ENCODE measurements around the gene FSTL3. TPM values are rescaled to one million over a fixed set of nuclear protein-coding genes. Genes with fewer than 3 reads are reported as not detected.

Gene FSTL3
- total and polyA plus RNA-seq, 2 donors, result 3.1 to 12.5 TPM

DNA sequence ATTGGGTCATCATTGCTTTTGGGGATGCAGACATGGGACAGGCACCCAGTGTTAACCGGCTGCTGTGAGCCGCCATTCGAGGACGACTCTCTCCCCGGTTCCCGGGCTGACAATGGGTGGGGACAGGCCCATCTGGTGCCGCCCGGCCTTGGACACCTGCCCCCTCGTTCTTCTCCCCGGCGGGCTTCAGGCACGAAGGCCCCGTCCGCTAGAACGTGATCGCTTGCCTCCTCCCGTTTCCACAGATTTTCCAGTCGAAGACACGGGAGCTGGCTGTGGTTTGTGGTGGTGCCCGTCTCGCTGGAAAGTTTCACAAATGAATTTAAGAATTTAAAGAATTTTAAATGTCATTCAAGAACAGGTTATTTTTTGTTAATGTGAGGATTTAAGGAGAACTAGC, 34.6 kb downstream of the FSTL3 start:
- DNase-seq (ENCODE audit: low read depth in 6 of 9, low spot score in 9 of 9), result no peak
- peaks cover 3 to 14% of the 10 kb centered on the region in 2 donors for H3K9me3 ChIP-seq (ENCODE audit: control insufficient read depth in 2 of 2, insufficient read depth in 1 of 2, low read length in 1 of 2)
- H3K27me3 ChIP-seq (ENCODE audit: control insufficient read depth in 2 of 2, insufficient read depth in 1 of 2, low read length in 1 of 2), result peaks cover 32 to 53% of the 10 kb centered on the region in 2 donors
- H3K4me3 ChIP-seq (ENCODE audit: low read length in 2 of 2), result no peak overlapping the region
- H3K27ac ChIP-seq (ENCODE audit: low read depth in 1 of 2, low read length in 1 of 2), result no peak overlapping the region
- peaks cover 0 to 3% of the 10 kb centered on the region in 2 donors for H3K4me1 ChIP-seq (ENCODE audit: control insufficient read depth in 2 of 2, insufficient read depth in 2 of 2, low read length in 2 of 2)
- no peaks in the 10 kb centered on the region for H3K36me3 ChIP-seq (ENCODE audit: control insufficient read depth in 2 of 2, insufficient read depth in 2 of 2, low read length in 1 of 2)
- WGBS, result 94% methylated on average over 21 of the region's 21 CpGs

DNA sequence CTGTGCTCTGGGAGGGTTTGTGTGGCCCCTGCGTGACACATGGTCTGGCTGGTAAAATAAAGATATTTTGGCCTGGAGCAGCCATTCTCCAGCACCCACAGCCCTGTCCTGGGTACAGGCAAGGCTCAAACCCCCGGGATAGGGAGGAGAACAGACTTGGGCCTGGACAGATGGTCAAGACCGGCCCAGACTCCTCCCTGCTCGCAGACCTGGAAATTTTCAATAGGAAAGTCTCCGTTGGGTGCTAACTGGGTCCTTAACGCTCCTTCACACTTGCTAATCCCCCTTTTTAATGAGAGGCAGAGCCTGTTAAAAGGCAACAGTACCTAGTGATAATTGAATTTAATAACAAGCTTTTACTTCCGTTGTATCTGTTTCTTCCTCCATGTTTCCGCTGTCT, 35.1 kb downstream of the FSTL3 start:
- DNase-seq (ENCODE audit: low read depth in 6 of 9, low spot score in 9 of 9), result no peak
- Histone ChIP-seq H3K36me3 (ENCODE audit: control insufficient read depth in 2 of 2, insufficient read depth in 2 of 2, low read length in 1 of 2) (no peaks in the 10 kb centered on the region), H3K27ac (ENCODE audit: low read depth in 1 of 2, low read length in 1 of 2) (no peak overlapping the region), H3K4me1 (ENCODE audit: control insufficient read depth in 2 of 2, insufficient read depth in 2 of 2, low read length in 2 of 2) (peaks cover 0 to 3% of the 10 kb centered on the region in 2 donors), H3K9me3 (ENCODE audit: control insufficient read depth in 2 of 2, insufficient read depth in 1 of 2, low read length in 1 of 2) (peaks cover 3 to 14% of the 10 kb centered on the region in 2 donors), H3K4me3 (ENCODE audit: low read length in 2 of 2) (no peak overlapping the region), H3K27me3 (ENCODE audit: control insufficient read depth in 2 of 2, insufficient read depth in 1 of 2, low read length in 1 of 2) (peaks cover 32 to 53% of the 10 kb centered on the region in 2 donors)
- WGBS, result 94% methylated on average over 8 of the region's 8 CpGs

DNA sequence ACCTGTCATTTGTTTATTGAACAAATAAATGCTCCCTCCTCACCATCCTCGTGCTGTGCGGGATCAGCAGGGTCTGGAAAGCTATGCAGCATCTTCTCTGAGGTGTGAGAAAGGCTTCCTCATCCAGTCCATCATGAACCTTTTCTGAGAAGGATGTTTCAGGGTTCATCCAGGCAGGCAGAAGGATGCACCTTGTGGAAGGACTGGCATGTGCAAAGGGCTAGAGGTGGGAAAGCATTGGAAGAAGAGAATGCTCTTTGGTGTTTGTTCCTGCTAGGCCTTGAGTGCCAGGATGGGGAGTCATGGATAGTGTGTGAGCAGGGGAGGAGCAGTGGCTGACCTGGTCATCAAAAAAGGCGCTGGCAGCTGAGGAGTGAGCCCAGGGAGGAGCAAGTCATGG, 39.2 kb downstream of the FSTL3 start:
- H3K27ac ChIP-seq (ENCODE audit: low read depth in 1 of 2, low read length in 1 of 2), result no peak overlapping the region
- peaks cover 26 to 52% of the 10 kb centered on the region in 2 donors for H3K27me3 ChIP-seq (ENCODE audit: control insufficient read depth in 2 of 2, insufficient read depth in 1 of 2, low read length in 1 of 2)
- H3K4me1 ChIP-seq (ENCODE audit: control insufficient read depth in 2 of 2, insufficient read depth in 2 of 2, low read length in 2 of 2), result peaks cover 0 to 5% of the 10 kb centered on the region in 2 donors
- peaks cover 0 to 7% of the 10 kb centered on the region in 2 donors for H3K9me3 ChIP-seq (ENCODE audit: control insufficient read depth in 2 of 2, insufficient read depth in 1 of 2, low read length in 1 of 2)
- WGBS, result 93% methylated on average over 3 of the region's 3 CpGs
- H3K36me3 ChIP-seq (ENCODE audit: control insufficient read depth in 2 of 2, insufficient read depth in 2 of 2, low read length in 1 of 2), result no peaks in the 10 kb centered on the region
- DNase-seq (ENCODE audit: low read depth in 6 of 9, low spot score in 9 of 9), result no peak
- no peak overlapping the region for H3K4me3 ChIP-seq (ENCODE audit: low read length in 2 of 2)

DNA sequence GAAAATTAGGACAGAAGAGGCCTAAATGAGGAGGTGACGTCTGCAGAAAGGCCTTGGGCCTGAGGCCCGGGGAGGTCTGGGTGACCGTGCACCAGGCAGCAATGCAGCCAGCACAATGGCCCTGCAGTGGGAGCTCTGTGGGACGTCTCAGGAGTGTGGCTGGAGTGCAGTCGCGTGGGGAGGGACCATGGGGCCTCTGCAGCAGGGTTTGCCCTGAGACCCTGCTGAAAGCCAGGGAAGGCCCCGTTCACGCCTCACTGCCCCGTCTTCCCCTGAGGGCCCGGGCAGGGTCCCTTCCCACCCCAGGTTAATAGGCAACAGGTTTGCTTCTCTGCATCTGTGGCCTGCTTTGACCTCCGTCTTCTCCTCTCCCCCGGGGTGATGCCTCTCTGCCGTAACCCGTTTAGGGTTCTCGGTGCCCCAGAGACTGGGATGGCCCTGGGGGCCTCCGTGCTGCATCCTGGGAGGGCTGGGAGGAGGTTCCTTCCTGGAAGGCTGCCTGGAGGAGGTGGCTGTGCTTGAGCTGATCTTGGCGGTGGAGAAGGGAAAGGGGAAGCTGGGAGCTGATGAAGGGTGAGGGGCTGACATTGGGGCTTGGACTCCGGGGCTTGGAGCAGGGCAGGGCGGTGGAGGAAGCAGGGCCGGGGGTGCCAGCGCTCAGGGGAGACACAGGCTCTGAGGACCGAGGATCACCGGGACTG, 42.2 kb downstream of the FSTL3 start:
- H3K9me3 ChIP-seq (ENCODE audit: control insufficient read depth in 2 of 2, insufficient read depth in 1 of 2, low read length in 1 of 2), result peaks cover 0 to 7% of the 10 kb centered on the region in 2 donors
- no peaks in the 10 kb centered on the region for H3K36me3 ChIP-seq (ENCODE audit: control insufficient read depth in 2 of 2, insufficient read depth in 2 of 2, low read length in 1 of 2)
- DNase-seq (ENCODE audit: low read depth in 6 of 9, low spot score in 9 of 9), result no peak
- peaks cover 29 to 59% of the 10 kb centered on the region in 2 donors for H3K27me3 ChIP-seq (ENCODE audit: control insufficient read depth in 2 of 2, insufficient read depth in 1 of 2, low read length in 1 of 2)
- H3K27ac ChIP-seq (ENCODE audit: low read depth in 1 of 2, low read length in 1 of 2), result no peak overlapping the region
- H3K4me3 ChIP-seq (ENCODE audit: low read length in 2 of 2), result no peak overlapping the region
- peaks cover 0 to 5% of the 10 kb centered on the region in 2 donors for H3K4me1 ChIP-seq (ENCODE audit: control insufficient read depth in 2 of 2, insufficient read depth in 2 of 2, low read length in 2 of 2)
- 72% methylated on average over 23 of the region's 23 CpGs for whole genome bisulfite sequencing

DNA sequence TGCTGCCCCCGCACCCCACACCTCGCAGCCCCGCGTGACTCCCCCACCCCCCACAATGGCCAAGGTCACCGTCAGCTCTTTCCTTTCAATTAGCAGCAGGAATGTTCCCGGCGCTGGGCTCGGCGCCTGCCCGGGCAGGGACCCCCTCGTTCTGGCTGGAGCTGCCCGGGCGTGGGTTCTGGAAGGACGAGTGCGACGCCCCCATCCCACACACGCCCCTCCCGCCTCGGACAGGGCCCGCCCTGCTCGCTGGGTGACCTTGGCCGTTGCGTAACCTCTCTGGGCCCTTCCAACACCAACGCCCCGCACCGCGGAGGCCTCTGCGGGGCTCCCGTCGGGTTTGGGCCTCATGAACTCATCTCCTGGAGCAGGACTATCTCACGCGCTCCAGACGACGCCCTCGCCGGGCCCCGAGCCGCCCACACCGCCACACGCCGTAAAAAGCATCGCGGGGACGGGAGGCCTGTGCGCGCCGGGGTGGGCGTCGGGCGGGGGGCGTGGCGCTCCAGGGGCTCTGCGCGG, 42.9 kb downstream of the FSTL3 start:
- Histone ChIP-seq H3K36me3 (ENCODE audit: control insufficient read depth in 2 of 2, insufficient read depth in 2 of 2, low read length in 1 of 2) (no peaks in the 10 kb centered on the region), H3K9me3 (ENCODE audit: control insufficient read depth in 2 of 2, insufficient read depth in 1 of 2, low read length in 1 of 2) (peaks cover 0 to 7% of the 10 kb centered on the region in 2 donors), H3K27me3 (ENCODE audit: control insufficient read depth in 2 of 2, insufficient read depth in 1 of 2, low read length in 1 of 2) (peaks cover 29 to 59% of the 10 kb centered on the region in 2 donors), H3K4me3 (ENCODE audit: low read length in 2 of 2) (no peak overlapping the region), H3K27ac (ENCODE audit: low read depth in 1 of 2, low read length in 1 of 2) (no peak overlapping the region), H3K4me1 (ENCODE audit: control insufficient read depth in 2 of 2, insufficient read depth in 2 of 2, low read length in 2 of 2) (peaks cover 0 to 5% of the 10 kb centered on the region in 2 donors)
- DNase-seq (ENCODE audit: low read depth in 6 of 9, low spot score in 9 of 9), result no peak
- 40% methylated on average over 54 of the region's 54 CpGs for WGBS

DNA sequence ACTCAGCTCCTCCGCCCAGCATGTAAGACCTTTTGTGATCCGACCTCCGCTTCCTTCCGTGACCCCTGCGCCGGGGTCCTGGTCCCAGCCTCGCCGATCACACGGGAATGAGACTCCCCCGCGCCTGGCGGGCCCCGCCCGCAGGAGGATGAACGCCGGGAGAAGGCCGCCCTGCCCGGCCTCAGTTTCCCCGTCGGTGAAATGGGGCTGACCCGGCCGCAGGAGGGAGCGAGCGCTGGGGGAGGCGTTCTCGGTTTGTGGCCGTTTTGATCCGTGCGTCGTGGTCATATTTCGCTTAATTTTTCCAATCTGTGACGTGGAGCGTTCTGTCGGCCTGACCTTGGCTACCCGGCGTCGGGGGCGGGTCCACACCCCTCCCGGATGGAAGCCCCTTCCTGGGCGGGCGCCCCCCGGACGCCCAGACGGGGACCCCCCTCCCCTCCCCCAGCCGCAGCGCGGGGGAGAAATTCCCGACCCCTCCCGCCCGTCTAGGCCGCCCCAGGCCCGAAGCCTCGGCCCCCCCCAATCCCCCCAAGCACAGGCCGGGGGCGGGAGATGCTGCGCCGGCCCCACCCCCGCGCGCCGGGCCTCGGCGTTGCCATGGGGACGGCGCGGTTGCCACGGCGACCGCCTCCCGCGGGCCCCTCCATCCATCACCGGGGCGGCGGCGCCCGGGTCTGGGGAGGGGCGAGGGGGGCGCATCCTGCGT, 43.6 kb downstream of the FSTL3 start:
- peaks cover 0 to 5% of the 10 kb centered on the region in 2 donors for H3K4me1 ChIP-seq (ENCODE audit: control insufficient read depth in 2 of 2, insufficient read depth in 2 of 2, low read length in 2 of 2)
- H3K27ac ChIP-seq (ENCODE audit: low read depth in 1 of 2, low read length in 1 of 2), result no peak overlapping the region
- no peak overlapping the region for H3K4me3 ChIP-seq (ENCODE audit: low read length in 2 of 2)
- H3K36me3 ChIP-seq (ENCODE audit: control insufficient read depth in 2 of 2, insufficient read depth in 2 of 2, low read length in 1 of 2), result no peaks in the 10 kb centered on the region
- peaks cover 0 to 7% of the 10 kb centered on the region in 2 donors for H3K9me3 ChIP-seq (ENCODE audit: control insufficient read depth in 2 of 2, insufficient read depth in 1 of 2, low read length in 1 of 2)
- peaks cover 29 to 59% of the 10 kb centered on the region in 2 donors for H3K27me3 ChIP-seq (ENCODE audit: control insufficient read depth in 2 of 2, insufficient read depth in 1 of 2, low read length in 1 of 2)
- WGBS, result 9% methylated on average over 79 of the region's 79 CpGs
- no peak for DNase-seq (ENCODE audit: low read depth in 6 of 9, low spot score in 9 of 9)

DNA sequence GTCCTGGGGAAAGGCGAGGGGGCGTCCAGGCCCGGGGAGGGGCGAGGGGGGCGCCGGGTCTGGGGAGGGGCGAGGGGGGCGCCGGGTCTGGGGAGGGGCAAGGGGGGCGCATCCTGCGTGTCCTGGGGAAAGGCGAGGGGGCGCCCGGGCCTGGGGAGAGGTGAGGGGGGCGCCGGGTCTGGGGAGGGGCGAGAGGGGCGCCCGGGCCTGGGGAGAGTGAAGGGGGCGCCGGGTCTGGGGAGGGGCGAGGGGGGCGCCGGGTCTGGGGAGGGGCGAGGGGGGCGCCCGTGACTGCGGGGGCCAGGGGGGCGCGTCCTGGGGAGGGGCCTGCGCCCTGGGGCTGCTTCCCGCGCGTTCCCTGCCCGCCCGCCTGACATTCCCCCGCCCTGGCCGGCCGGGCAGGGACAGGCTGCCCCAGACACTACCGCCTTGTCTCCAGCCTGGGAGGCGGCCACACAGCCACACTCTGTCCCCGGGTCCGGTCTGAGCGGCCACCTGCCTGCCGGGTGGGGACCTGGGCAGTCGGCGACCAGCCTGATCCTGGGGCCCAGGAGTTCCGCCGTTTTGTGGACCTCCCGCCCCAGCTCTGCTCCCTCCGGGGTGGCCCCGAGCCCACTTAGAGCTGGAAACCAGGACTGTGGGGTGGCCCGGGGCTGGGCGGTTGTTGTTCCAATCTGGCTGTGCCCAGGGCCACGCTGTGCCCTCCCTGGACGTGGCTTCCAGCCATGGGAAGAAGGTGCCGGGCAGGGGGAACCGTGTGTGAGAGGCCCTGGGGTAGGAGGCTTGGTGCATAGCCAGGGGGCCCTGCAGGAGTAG, 44.4 kb downstream of the FSTL3 start:
- peaks cover 0 to 5% of the 10 kb centered on the region in 2 donors for H3K4me1 ChIP-seq (ENCODE audit: control insufficient read depth in 2 of 2, insufficient read depth in 2 of 2, low read length in 2 of 2)
- peaks cover 29 to 56% of the 10 kb centered on the region in 2 donors for H3K27me3 ChIP-seq (ENCODE audit: control insufficient read depth in 2 of 2, insufficient read depth in 1 of 2, low read length in 1 of 2)
- peaks cover 0 to 2% of the 10 kb centered on the region in 2 donors for H3K9me3 ChIP-seq (ENCODE audit: control insufficient read depth in 2 of 2, insufficient read depth in 1 of 2, low read length in 1 of 2)
- no peaks in the 10 kb centered on the region for H3K36me3 ChIP-seq (ENCODE audit: control insufficient read depth in 2 of 2, insufficient read depth in 2 of 2, low read length in 1 of 2)
- H3K27ac ChIP-seq (ENCODE audit: low read depth in 1 of 2, low read length in 1 of 2), result no peak overlapping the region
- no peak for DNase-seq (ENCODE audit: low read depth in 6 of 9, low spot score in 9 of 9)
- H3K4me3 ChIP-seq (ENCODE audit: low read length in 2 of 2), result no peak overlapping the region
- 21% methylated on average over 57 of the region's 58 CpGs for WGBS

DNA sequence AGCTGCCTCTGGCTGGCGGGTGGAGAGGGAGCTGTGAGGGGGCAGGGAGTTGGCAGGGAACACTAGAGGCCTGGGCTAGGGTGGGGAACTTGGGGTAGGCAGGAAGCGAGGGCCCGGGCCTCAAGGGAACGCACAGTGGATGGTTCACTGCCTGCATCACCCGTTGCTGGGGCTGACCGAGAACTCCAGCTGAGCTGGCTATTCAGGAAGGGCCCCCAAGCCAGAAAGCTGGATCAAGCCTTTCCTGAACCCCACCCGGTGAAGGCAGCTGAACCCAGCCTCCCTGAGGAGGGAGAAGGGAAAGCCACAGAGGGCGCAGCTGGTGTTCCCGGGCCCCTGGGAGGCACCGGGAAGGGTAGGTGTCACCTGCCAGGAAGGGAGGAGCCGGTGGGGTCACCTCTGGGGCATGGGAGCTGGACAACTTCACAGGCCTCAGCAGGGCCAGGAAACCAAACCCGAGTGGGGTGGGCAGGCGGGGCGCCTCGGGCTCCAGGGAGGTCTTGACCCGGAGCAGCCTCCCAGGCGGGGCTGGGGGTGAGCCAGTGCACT, 46.4 kb downstream of the FSTL3 start:
- Histone ChIP-seq H3K27me3 (ENCODE audit: control insufficient read depth in 2 of 2, insufficient read depth in 1 of 2, low read length in 1 of 2) (peaks cover 29 to 54% of the 10 kb centered on the region in 2 donors), H3K4me3 (ENCODE audit: low read length in 2 of 2) (no peak overlapping the region), H3K4me1 (ENCODE audit: control insufficient read depth in 2 of 2, insufficient read depth in 2 of 2, low read length in 2 of 2) (peaks cover 0 to 5% of the 10 kb centered on the region in 2 donors), H3K36me3 (ENCODE audit: control insufficient read depth in 2 of 2, insufficient read depth in 2 of 2, low read length in 1 of 2) (no peaks in the 10 kb centered on the region), H3K27ac (ENCODE audit: low read depth in 1 of 2, low read length in 1 of 2) (no peak overlapping the region), H3K9me3 (ENCODE audit: control insufficient read depth in 2 of 2, insufficient read depth in 1 of 2, low read length in 1 of 2) (no peaks in the 10 kb centered on the region)
- 57% methylated on average over 17 of the region's 17 CpGs for WGBS
- no peak for DNase-seq (ENCODE audit: low read depth in 6 of 9, low spot score in 9 of 9)
